HG03432 (cell line): Measurements from ENCODE around the gene NRG3.
"Not testable (repeated sequence)": the region's sequence is repeated elsewhere in the genome, so short reads cannot be mapped to it uniquely, and the experiment has no call there.

Experiments
- ATAC-seq: cut with Tn5 transposase; IDR thresholded peaks from one replicate; pipeline ENCODE4 v1.9.1; 2021; ENCODE audit warnings: mild to moderate bottlenecking, moderate library complexity; ENCODE audit not compliant: unreplicated experiment

NRG3 gene

GRCh38 chr10:82645221-82645620, 770.2 kb downstream of the NRG3 start:
- ATAC-seq: no peak

GRCh38 chr10:82653244-82654155, 778.5 kb downstream of the NRG3 start:
- no peak for ATAC-seq

GRCh38 chr10:82660205-82660604, 785.2 kb downstream of the NRG3 start:
- ATAC-seq: no peak

GRCh38 chr10:82660986-82661385, 786.0 kb downstream of the NRG3 start:
- ATAC-seq: no peak

GRCh38 chr10:82661701-82662100, 786.7 kb downstream of the NRG3 start:
- no peak for ATAC-seq

GRCh38 chr10:82668221-82668895, 793.4 kb downstream of the NRG3 start:
- ATAC-seq: no peak

- no peak for ATAC-seq
Measured at GRCh38 chr10:82674036-82674435, 799.0 kb downstream of the NRG3 start.

GRCh38 chr10:82677932-82678331, 802.9 kb downstream of the NRG3 start:
- ATAC-seq: not testable (repeated sequence)

- ATAC-seq: not testable (repeated sequence)
Measured at GRCh38 chr10:82678451-82678850, 803.5 kb downstream of the NRG3 start.

GRCh38 chr10:82680608-82681007, 805.6 kb downstream of the NRG3 start:
- no peak for ATAC-seq

- ATAC-seq: no peak
Measured at GRCh38 chr10:82683945-82684344, 809.0 kb downstream of the NRG3 start.

GRCh38 chr10:82685087-82685486, 810.1 kb downstream of the NRG3 start:
- ATAC-seq: no peak

GRCh38 chr10:82691211-82691610, 816.2 kb downstream of the NRG3 start:
- no peak for ATAC-seq

- ATAC-seq: no peak
Measured at GRCh38 chr10:82692458-82692857, 817.5 kb downstream of the NRG3 start.

GRCh38 chr10:82721831-82722230, 846.8 kb downstream of the NRG3 start:
- no peak for ATAC-seq

- no peak for ATAC-seq
Measured at GRCh38 chr10:82722273-82722672, 847.3 kb downstream of the NRG3 start.

GRCh38 chr10:82736305-82736704, 861.3 kb downstream of the NRG3 start:
- ATAC-seq: no peak

GRCh38 chr10:82737549-82737948, 862.6 kb downstream of the NRG3 start:
- ATAC-seq: no peak

GRCh38 chr10:82738592-82738991, 863.6 kb downstream of the NRG3 start:
- no peak for ATAC-seq

- no peak for ATAC-seq
Measured at GRCh38 chr10:82742478-82742877, 867.5 kb downstream of the NRG3 start.

GRCh38 chr10:82742898-82743297, 867.9 kb downstream of the NRG3 start:
- no peak for ATAC-seq

- ATAC-seq: no peak
Measured at GRCh38 chr10:82750538-82750937, 875.5 kb downstream of the NRG3 start.
